ENCODE measurements around the gene LMNTD2. TPM values are rescaled to one million over a fixed set of nuclear protein-coding genes. Genes with fewer than 3 reads are reported as not detected.

LMNTD2 gene
- total RNA-seq, 1 donor from 2014 or later, result 5.9 TPM

- Histone ChIP-seq H3K36me3 (no peaks in the 10 kb centered on the region), H3K4me3 (no peak overlapping the region), H3K27ac (no peak overlapping the region), H3K27me3 (no peaks in the 10 kb centered on the region), H3K4me1 (peaks cover 20% of the 10 kb centered on the region), H3K9me3 (no peaks in the 10 kb centered on the region)
- DNase-seq (peak; percentile 60), ATAC-seq (no peak)
- intact Hi-C loops (cut with DNase I), result no loop called here
- TF ChIP-seq, protein P1, sequence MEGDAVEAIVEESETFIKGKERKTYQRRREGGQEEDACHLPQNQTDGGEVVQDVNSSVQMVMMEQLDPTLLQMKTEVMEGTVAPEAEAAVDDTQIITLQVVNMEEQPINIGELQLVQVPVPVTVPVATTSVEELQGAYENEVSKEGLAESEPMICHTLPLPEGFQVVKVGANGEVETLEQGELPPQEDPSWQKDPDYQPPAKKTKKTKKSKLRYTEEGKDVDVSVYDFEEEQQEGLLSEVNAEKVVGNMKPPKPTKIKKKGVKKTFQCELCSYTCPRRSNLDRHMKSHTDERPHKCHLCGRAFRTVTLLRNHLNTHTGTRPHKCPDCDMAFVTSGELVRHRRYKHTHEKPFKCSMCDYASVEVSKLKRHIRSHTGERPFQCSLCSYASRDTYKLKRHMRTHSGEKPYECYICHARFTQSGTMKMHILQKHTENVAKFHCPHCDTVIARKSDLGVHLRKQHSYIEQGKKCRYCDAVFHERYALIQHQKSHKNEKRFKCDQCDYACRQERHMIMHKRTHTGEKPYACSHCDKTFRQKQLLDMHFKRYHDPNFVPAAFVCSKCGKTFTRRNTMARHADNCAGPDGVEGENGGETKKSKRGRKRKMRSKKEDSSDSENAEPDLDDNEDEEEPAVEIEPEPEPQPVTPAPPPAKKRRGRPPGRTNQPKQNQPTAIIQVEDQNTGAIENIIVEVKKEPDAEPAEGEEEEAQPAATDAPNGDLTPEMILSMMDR (IDR thresholded peaks at IDR 0.05), result no peak
Observed at GRCh38 chr11:539971-540481, 20.5 kb downstream of the LMNTD2 start.

- intact Hi-C loops (cut with DNase I), result no loop called here
- TF ChIP-seq, protein P1 (IDR thresholded peaks at IDR 0.05), result no peak
- Histone ChIP-seq H3K27ac (no peak overlapping the region), H3K4me1 (peaks cover 31% of the 10 kb centered on the region), H3K4me3 (no peak overlapping the region), H3K27me3 (no peaks in the 10 kb centered on the region), H3K36me3 (peaks cover 2% of the 10 kb centered on the region), H3K9me3 (no peaks in the 10 kb centered on the region)
- no peak for ATAC-seq
- DNase-seq, result peak; percentile 59
Observed at GRCh38 chr11:538431-539051, 22.0 kb downstream of the LMNTD2 start.

DNA sequence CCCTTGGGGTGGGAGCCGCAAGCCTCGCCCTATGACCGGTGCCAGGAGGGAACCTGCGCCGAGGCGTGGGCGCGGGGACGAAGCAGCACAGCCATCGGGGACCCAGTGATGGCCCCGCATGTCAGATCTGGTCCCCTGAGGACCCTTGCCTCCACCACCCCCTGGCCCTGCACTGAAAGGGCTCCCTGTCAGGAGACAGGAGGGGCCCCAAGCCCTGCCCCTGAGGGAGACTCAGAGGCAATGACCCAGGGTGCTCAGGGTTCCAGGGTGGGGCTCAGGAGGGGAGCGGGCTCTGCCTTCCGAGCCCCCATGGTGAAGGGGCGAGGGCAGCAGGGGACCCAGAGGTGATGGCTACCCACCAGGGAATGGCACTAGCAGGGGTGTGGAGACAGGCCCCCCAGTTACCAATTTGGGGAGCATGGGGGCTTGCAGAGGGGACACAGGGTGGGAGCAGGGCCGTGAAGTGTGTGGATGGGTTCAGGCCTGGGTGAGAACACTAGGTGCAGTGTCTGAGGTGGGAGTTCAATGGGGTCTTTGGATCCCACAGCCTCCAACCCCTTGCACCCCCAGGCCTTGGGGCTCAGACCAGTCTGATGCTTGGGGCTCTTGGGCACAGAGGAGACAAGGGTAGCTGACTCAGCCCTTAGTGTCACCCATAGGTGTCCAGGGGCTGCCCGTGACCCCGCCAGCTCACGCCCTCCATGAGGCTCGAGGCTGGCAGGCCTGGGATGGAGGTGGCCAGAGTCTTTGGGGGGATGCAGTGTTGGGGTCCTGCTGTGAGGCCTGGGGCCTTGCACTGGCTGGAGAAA lies 22.7 kb downstream of the LMNTD2 start:
- ATAC-seq, result no peak
- TF ChIP-seq, protein P1 (IDR thresholded peaks at IDR 0.05), result no peak
- intact Hi-C loops (cut with DNase I), result no loop called here
- H3K27me3 ChIP-seq, result no peaks in the 10 kb centered on the region
- H3K9me3 ChIP-seq, result no peaks in the 10 kb centered on the region
- peak overlapping the region; percentile 71 for H3K4me3 ChIP-seq
- peaks cover 9% of the 10 kb centered on the region for H3K36me3 ChIP-seq
- DNase-seq, result no peak
- H3K27ac ChIP-seq, result peak overlapping the region; percentile 70
- H3K4me1 ChIP-seq, result peaks cover 31% of the 10 kb centered on the region

DNA sequence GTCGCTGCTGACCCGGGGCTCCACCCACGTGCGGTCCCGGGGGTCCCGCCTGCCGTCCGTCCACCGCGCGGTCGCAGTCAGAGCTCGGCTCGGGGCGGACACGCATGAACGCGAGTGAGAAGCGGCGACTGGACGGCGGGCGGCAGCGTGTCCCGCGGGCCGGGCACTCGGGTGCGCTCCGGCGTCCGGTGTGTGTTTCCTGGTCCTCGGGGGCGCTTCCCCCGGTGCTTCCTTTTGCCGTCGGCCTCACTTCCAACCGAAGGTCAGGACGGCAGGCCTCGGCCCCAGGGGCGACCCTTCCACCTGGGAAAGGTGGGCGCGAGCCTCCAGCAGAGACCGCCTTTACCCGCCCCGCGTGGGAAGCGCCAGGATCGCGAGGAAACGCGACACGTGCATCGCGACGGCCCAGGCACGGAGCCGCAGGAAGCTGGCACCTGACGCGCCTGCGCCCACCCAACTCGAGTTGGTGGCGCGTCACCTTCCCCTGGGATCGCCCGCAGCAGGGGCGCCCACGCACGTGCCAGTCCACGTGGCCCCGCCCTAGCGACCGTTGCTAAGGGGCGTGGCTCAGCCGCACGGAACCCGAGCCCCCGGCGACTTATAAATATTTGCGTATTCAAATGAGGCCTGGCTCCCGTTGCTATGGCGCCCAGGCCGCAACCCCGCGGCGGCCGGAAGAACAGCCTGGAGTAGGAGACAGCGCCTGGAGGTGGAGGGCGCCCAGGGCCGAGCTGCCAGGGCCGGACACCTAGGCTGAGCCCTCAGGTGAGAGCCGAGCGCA lies 23.5 kb downstream of the LMNTD2 start, which contains the start of gene LRRC56:
Gene LRRC56, plus strand, starts transcription at position 687 of the 781 bp plus-strand sequence. CDS start 3,158 bp downstream, outside the sequence.
- peak within 1 kb of the TSS; percentile 71 for H3K4me3 ChIP-seq
- H3K4me1 ChIP-seq, result peaks cover 31% of the 10 kb centered on the region
- ATAC-seq (peak; percentile 60), DNase-seq (peak; percentile 94)
- H3K27ac ChIP-seq, result peak within 1 kb of the TSS; percentile 84
- peaks cover 17% of the 10 kb centered on the region for H3K36me3 ChIP-seq
- H3K9me3 ChIP-seq, result no peaks in the 10 kb centered on the region
- TF ChIP-seq, protein P1 (IDR thresholded peaks at IDR 0.05), result no peak
- no peaks in the 10 kb centered on the region for H3K27me3 ChIP-seq
- intact Hi-C loops (cut with DNase I), result no loop called here
